Hepatocyte (in vitro differentiated cells): Measurements from ENCODE around the gene IRF2.

Experiments
- CTCF ChIP-seq: fragments of 200-600 bp; sonication (generic); IDR thresholded peaks from 2 replicates; pipeline ENCODE4 v1.5.1; 2016; ENCODE audit warnings: antibody characterized with exemption, mild to moderate bottlenecking; ENCODE audit not compliant: poor library complexity
- EZH2phosphoT487 ChIP-seq: fragments of 200-600 bp; sonication (generic); IDR thresholded peaks from one replicate; pipeline ENCODE4 v1.6.1; 2018; ENCODE audit warnings: antibody characterized with exemption, mild to moderate bottlenecking, low read depth, moderate library complexity; ENCODE audit not compliant: unreplicated experiment, severe bottlenecking

DNA sequence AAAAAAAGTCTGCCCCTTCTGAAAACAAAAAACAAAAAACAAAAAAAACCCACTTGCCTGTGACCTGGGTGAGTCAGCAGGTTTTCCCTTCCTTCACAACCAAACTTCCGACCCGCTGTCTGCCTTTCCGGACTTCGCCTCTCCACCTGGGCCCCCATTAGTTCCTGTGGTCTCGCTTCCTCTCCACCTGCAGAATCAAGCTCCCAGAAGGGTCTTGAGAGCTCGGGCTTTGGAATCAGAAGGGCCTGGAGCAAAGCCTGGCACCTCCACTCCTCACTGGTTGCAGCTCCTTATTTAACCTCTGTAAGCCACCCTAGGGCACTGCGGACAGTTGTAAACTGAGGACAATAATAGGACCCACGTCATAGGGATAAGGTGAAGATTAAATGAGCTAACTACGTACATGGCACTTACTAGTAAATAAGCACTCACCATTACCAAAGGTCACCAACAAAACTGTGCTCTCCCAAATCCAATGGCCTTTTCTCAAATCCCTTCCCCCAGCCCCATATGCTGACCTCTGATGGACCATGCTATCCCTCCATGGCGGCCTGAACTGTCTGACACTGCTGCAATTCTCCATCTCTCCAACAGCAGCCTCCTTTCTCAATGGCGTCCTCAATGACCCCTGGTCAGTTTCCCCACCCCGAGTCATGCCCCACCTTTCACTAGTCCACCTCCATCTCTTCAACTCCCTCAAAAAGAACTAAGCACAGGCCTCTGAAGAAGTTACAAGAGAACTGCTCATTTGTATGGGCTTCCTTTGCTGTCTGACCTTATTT, 64.2 kb downstream of the IRF2 start:
- TF ChIP-seq CTCF: no peak
- TF ChIP-seq EZH2phosphoT487: no peak
